Endodermal cell (in vitro differentiated cells): Measurements from ENCODE around the gene SERPINH1. TPM values are rescaled to one million over a fixed set of nuclear protein-coding genes. Genes with fewer than 3 reads are reported as not detected.

ENCODE experiments used
- DNase-seq: peaks from one replicate; pipeline ENCODE4 v3.0.0-alpha.2; 2017
- H3K27ac ChIP-seq: 2 replicates; pipeline ENCODE4 v1.5.1; 2013; ENCODE audit warnings: mild to moderate bottlenecking, low read depth, low read length, moderate library complexity
- H3K27me3 ChIP-seq: 2 replicates; pipeline ENCODE4 v1.6.1; 2013; ENCODE audit warnings: mild to moderate bottlenecking, low read length, moderate library complexity; ENCODE audit not compliant: insufficient read depth, control insufficient read depth, poor library complexity, severe bottlenecking
- H3K36me3 ChIP-seq: 2 replicates; pipeline ENCODE4 v1.7.0; 2013; ENCODE audit warnings: mild to moderate bottlenecking, low read length, moderate library complexity; ENCODE audit not compliant: control insufficient read depth, insufficient read depth
- H3K4me1 ChIP-seq: one replicate; pipeline ENCODE4 v1.7.0; 2013; ENCODE audit warnings: low read length; ENCODE audit not compliant: control insufficient read depth, insufficient read depth
- H3K4me3 ChIP-seq: 2 replicates; pipeline ENCODE4 v1.5.1; 2013; ENCODE audit warnings: mild to moderate bottlenecking, low read length, moderate library complexity
- H3K9ac ChIP-seq: 2 replicates; pipeline ENCODE4 v1.6.1; 2013; ENCODE audit warnings: mild to moderate bottlenecking, low read length, moderate library complexity; ENCODE audit not compliant: poor library complexity, severe bottlenecking; ENCODE audit errors: extremely low read depth
- H3K9me3 ChIP-seq: 2 replicates; pipeline ENCODE4 v1.6.1; 2013; ENCODE audit warnings: mild to moderate bottlenecking, low read length, moderate library complexity; ENCODE audit not compliant: control insufficient read depth
- H3K27ac Mint-ChIP-seq: 2 replicates; pipeline ENCODE4 v1.8.0; 2020; ENCODE audit warnings: mixed read lengths
- H3K27me3 Mint-ChIP-seq: 2 replicates; pipeline ENCODE4 v1.8.0; 2021; ENCODE audit warnings: mild to moderate bottlenecking, mixed read lengths; ENCODE audit not compliant: insufficient read depth
- H3K36me3 Mint-ChIP-seq: 2 replicates; pipeline ENCODE4 v1.8.0; 2020; ENCODE audit warnings: low read depth, mixed read lengths
- H3K4me1 Mint-ChIP-seq: 2 replicates; pipeline ENCODE4 v1.8.0; 2020; ENCODE audit warnings: mixed read lengths
- H3K4me3 Mint-ChIP-seq: 2 replicates; pipeline ENCODE4 v1.8.0; 2020; ENCODE audit warnings: mild to moderate bottlenecking, moderate library complexity, mixed read lengths
- H3K9me3 Mint-ChIP-seq: 2 replicates; pipeline ENCODE4 v1.8.0; 2020; ENCODE audit warnings: mild to moderate bottlenecking, mixed read lengths
- CTCF ChIP-seq: fragments of 200-600 bp; sonication (generic); conservative IDR thresholded peaks from 2 replicates; pipeline ENCODE4 v1.5.0; 2021; ENCODE audit warnings: antibody characterized with exemption, mild to moderate bottlenecking
- WGBS, 2 experiments: methylation state at CpG; one replicate each; pipeline versions ENCODE4 v1.1.5 to v1.1.7; 2013; ENCODE audit warnings: missing lambda C conversion rate in 2 of 2, mixed read lengths in 1 of 2; ENCODE audit not compliant: insufficient coverage in 1 of 2, insufficient read length in 1 of 2; 5-methylcytosine and 5-hydroxymethylcytosine counted together
- total RNA-seq, 2 donors: library from RNA; stranded (reverse); fragmentation: NEBNext Ultra II Directional in 1 of 2; extraction: Animal tissue kit (Norgen Biotek cat#: 25700) in 1 of 2; gene quantifications; 2 replicates in 1 of 2; 3 replicates in 1 of 2; pipeline ENCODE4 v1.2.1, GENCODE V29; 2021

SERPINH1 gene
- total RNA-seq, 2 donors from 2014 or later, result 414 to 454 TPM

GRCh38 chr11:75538150-75538942 is 23.7 kb upstream of the SERPINH1 start:
- Histone ChIP-seq H3K36me3 (no peaks in the 10 kb centered on the region), H3K4me3 (no peak overlapping the region), H3K27me3 (no peaks in the 10 kb centered on the region), H3K9ac (no peak overlapping the region), H3K4me1 (peaks cover 12% of the 10 kb centered on the region), H3K9me3 (no peaks in the 10 kb centered on the region), H3K27ac (no peak overlapping the region)
- TF ChIP-seq CTCF, result no peak
- H3K36me3 Mint-ChIP-seq, result no peaks in the 10 kb centered on the region
- no peak for DNase-seq
- H3K27ac Mint-ChIP-seq, result no peak overlapping the region
- peaks cover 23% of the 10 kb centered on the region for H3K4me1 Mint-ChIP-seq
- no peaks in the 10 kb centered on the region for H3K9me3 Mint-ChIP-seq
- no peak overlapping the region for H3K4me3 Mint-ChIP-seq
- 86 to 93% methylated on average over 11 of the region's 11 CpGs for WGBS, 2 experiments
- peaks cover 2% of the 10 kb centered on the region for H3K27me3 Mint-ChIP-seq

- DNase-seq, result no peak
- H3K9me3 ChIP-seq, result no peaks in the 10 kb centered on the region
- no peak overlapping the region for H3K27ac ChIP-seq
- Mint-ChIP-seq H3K27ac (no peak overlapping the region), H3K27me3 (peaks cover 2% of the 10 kb centered on the region), H3K4me3 (no peak overlapping the region), H3K36me3 (no peaks in the 10 kb centered on the region), H3K4me1 (peaks cover 23% of the 10 kb centered on the region), H3K9me3 (no peaks in the 10 kb centered on the region)
- no peak for TF ChIP-seq CTCF
- peaks cover 12% of the 10 kb centered on the region for H3K4me1 ChIP-seq
- H3K27me3 ChIP-seq, result no peaks in the 10 kb centered on the region
- H3K9ac ChIP-seq, result no peak overlapping the region
- WGBS, 2 experiments, result 91 to 92% methylated on average over 5 to 9 of the region's 9 CpGs
- no peak overlapping the region for H3K4me3 ChIP-seq
- H3K36me3 ChIP-seq, result no peaks in the 10 kb centered on the region
These were observed 22.4 kb upstream of the SERPINH1 start for GRCh38 chr11:75539459-75540334.

GRCh38 chr11:75541193-75542087 is 20.6 kb upstream of the SERPINH1 start:
- 96 to 97% methylated on average over 3 to 4 of the region's 4 CpGs for WGBS, 2 experiments
- no peaks in the 10 kb centered on the region for H3K9me3 Mint-ChIP-seq
- no peak overlapping the region for H3K27ac Mint-ChIP-seq
- H3K27me3 ChIP-seq, result no peaks in the 10 kb centered on the region
- no peaks in the 10 kb centered on the region for H3K36me3 ChIP-seq
- no peak overlapping the region for H3K27ac ChIP-seq
- H3K4me3 ChIP-seq, result no peak overlapping the region
- H3K36me3 Mint-ChIP-seq, result no peaks in the 10 kb centered on the region
- peaks cover 5% of the 10 kb centered on the region for H3K27me3 Mint-ChIP-seq
- H3K9me3 ChIP-seq, result no peaks in the 10 kb centered on the region
- DNase-seq, result no peak
- TF ChIP-seq CTCF, result no peak
- H3K4me3 Mint-ChIP-seq, result no peak overlapping the region
- peaks cover 23% of the 10 kb centered on the region for H3K4me1 Mint-ChIP-seq
- no peak overlapping the region for H3K9ac ChIP-seq
- H3K4me1 ChIP-seq, result peaks cover 9% of the 10 kb centered on the region
